ENCODE results near the gene ENPEP.

Gene ENPEP

DNA sequence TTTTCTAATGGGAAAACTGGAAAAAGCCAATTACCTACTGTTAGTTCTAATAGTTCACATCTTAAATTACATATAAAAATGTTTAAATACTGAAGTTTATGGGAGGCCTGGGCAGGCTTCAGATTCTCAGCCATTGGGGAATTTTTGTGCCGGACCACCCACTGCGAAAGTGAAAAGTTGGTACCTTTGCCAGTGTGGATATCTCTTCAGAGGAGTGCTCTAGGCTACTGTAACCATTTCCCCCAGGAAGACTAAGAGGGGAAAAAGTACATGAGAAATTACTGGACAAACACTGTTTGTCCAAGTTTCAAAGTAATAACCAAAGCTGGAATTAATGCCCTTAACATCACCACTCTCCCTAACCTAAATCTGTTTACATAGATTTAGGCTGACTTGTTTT, 126.1 kb downstream of the ENPEP start:
- DNase-seq (ENCODE audit: low spot score), result no peak

DNA sequence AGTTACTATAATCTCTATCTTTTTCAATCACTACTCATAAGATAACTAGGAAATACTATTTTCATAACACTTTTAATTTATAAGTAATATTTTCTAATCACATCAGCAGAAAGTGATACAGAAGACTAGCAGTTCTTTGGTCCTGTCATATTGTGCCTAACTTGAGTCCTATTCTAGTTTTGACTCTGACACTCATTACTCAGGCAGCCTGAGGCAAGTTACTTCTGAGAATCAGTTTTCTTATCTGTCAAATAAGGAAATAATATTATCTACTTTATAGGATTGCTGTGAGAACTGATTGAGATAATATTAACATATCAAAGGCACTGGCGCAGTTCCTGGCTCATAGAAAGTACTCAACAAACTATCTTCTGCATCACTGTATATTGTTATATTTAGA, 129.1 kb downstream of the ENPEP start:
- no peak for DNase-seq (ENCODE audit: low spot score)

DNA sequence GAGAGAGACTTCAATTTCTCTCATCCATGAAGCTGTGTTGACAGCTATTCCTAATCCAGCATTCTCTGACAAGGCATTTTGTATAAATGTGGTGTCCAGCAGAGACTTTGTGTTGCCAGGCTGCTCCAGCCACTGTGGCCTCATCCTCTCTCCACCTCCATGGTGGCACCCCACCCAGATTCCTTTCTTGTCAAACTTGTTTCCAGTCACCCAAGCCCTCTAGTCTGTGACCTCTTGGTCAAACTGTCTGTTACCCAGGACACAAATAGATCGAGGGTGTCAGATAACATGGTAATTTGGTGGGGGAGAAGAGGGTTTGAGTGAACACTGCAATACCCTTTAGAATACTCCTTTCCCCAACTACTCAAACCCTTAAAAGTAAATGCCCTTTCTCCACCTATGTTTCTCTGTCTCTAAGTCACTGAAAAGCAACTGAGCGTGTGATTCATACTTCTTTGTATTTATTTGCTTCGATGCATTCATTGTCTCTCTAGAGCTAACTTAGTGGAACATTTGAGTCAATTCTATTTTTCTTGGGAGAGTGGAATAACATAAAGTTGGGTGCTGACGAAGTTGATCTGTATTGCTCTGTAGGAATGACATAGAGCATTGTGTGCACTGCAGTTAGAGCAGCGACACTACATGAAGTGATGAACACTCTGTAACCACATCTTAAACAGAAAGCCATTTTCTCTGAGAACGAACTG, 133.2 kb downstream of the ENPEP start:
- DNase-seq (ENCODE audit: low spot score), result no peak

DNA sequence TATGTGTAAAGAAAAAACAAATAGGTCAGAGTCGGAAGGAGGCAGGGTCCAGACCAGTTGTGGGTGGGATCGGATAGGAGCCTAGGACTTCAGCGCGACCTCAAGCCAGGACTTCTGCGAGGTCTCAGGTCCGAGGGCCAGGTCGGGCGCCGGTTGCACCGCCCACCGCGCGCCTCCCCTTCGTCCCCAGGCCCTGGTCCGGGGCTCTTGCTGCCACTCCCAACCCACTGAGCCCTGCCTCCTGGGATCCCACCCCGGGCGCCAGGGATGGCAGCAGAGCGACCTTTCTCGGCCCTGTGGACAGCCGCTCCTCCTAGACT, 134.6 kb downstream of the ENPEP start:
- no peak for DNase-seq (ENCODE audit: low spot score)

DNA sequence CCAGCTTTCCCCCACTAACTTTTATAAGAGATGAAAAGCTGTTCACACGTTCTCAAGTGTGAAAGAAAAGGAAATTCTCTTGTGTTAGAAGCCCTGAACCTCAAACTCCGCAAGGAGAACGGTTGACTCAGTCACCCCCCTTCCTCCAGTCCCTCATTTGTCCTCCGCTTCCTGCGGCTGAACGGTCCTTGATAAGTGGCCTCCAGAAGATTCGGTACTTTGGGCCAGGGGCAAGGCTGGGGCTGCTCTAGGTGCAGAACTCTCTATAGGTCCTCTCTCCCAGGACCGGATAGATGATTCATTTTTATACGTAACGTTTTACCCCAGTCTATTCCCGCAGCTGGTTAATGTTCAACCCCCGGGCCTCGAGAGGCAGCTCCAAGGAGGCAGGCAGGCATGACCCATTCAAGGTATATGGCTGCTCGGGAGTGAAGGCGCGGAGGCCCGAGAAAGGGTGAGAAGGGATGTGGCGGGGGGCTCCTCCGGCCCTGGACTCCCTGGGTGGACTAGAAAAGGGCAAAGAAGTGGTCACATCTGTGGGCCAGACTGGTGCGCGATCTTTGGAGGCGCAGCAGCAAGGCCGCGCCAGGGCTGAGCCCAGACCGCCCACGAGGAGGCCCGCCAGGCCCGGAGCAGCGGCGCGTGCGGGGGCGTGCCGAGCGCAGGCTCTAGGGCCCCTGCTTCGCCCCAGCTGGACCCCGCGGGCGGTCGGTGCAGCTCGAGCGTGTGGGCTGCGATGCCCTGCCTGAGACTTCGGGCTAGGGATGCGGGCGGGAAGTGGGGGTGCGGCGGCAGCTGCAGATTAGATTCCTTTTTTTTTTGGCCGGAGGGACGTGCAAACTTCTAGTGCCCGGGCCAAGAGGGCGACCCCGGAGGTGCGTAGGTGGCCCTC, 135.2 kb downstream of the ENPEP start:
- no peak for DNase-seq (ENCODE audit: low spot score)

DNA sequence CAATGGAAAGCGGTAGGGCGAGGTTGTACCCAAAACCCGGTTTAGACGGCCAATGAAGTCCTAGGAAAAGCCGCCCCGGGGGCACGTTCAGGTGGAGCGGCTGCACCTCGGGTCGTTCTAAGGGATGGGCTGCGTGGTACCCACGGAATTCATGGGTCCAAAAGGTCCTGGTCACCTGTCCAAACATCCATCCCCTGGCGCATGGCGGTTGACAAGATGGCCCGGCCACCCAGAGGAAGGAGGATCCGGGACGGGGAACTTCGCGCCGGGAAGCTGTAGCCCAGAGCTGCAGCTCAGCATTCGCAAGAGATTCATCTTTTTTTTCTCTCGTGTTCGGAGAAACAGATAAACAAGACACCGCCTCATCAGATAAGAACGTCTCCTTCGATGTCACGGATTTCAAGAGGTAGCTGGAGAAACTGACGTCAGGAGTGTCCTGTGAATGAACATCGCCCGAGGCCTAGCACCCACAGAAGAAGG, 136.1 kb downstream of the ENPEP start:
- no peak for DNase-seq (ENCODE audit: low spot score)

DNA sequence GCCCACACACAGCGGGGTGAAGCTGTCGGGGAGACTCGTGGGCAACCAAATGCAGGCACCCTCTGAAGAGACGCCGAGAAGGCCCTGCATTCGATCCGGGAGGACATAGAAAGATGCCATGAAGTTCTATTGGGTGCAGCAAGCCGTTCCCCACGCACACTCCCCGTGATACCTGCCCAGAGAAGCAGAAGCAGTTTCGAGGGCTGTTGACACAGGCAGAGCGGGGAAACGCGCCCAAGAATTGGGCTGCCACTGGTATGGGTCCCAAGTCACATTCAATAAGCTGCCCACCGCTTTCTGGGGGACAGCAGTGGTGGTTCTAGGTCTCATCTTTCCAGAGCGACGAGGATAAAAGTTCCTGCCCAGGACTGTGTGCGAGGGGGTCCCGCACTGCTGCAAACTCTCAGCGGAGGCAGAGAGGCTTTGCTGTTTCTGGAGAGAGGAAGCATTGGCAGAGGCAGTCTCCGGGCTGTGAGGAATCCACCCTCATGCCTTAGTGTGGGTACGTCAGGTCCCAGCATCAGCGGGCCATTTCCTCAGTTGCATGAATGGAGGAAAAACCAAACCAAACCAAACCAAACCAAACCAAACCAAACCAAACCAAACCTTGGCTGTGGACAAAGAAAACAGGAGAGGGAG, 136.8 kb downstream of the ENPEP start:
- DNase-seq (ENCODE audit: low spot score), result no peak

DNA sequence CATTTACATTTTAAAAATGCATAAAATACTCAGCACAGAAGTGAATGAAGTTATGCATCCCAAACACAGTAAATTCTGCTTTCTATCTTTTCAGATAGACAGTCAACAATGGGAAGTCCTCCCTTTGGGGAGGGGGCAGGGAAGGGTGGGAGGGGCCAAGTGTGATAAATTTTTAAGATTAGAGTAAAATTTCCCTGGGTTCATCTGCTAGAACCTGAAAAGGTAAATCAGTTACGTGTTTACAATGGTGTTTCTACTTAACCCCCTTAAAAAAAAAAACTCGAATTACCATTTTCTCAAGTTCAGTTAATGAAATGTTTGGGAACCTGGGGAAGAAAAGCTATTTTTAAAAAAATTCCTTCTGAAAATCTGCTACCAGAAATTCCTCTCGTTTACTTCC, 137.8 kb downstream of the ENPEP start:
- no peak for DNase-seq (ENCODE audit: low spot score)

DNA sequence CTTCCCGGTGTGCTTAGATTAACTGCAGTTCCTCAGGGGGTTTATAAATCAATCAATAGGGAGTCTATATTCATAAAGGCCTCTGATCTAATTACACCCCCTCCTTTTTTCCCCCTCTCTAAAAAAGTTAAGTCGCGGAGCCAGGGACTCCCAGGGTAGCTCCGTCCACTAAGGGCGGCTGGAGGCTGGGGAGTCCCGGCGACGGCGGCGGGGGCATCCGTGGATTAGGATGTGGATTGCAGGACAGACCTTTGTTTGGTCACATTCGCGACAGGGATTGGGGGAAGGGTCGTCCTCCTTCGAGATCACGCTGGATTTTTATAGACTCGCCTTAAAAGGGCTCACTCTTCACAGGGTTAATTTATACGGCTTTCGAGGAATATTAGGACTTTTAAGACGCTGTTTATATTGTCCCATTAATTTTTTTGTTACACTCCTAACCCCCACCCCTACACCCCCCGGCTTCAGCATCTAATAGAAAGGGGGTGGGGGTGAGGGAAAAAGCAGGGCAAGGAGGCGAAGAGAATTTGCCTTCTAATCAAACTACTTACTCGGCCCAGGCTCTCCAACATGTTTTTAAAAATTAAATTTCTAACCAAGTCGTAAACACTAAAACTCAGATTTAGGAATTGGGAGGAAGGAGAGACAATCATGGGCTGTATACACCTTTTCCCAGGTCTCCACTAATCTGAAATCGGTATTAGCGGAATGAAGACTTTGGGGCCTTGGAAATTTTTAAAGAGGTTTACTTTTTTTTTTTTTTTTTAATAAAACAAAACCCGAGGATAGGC, 138.4 kb downstream of the ENPEP start:
- no peak for DNase-seq (ENCODE audit: low spot score)

Measured in cerebellar cortex (tissue), 1 donor.